Hepatocyte (in vitro differentiated cells): ENCODE data around the gene LRP1B.

Experiments used
- EZH2 ChIP-seq: fragments of 200-600 bp; sonication (generic); IDR thresholded peaks from 2 replicates; pipeline ENCODE4 v1.6.1; 2016; ENCODE audit warnings: antibody characterized with exemption, mild to moderate bottlenecking, borderline replicate concordance
- EZH2phosphoT487 ChIP-seq: fragments of 200-600 bp; sonication (generic); IDR thresholded peaks from one replicate; pipeline ENCODE4 v1.6.1; 2018; ENCODE audit warnings: antibody characterized with exemption, mild to moderate bottlenecking, low read depth, moderate library complexity; ENCODE audit not compliant: unreplicated experiment, severe bottlenecking
- TF ChIP-seq, protein P1 (sequence below): fragments of 200-600 bp; sonication (generic); IDR thresholded peaks from 2 replicates; pipeline ENCODE4 v1.5.1; 2016; ENCODE audit warnings: antibody characterized with exemption, mild to moderate bottlenecking; ENCODE audit not compliant: poor library complexity

DNA sequence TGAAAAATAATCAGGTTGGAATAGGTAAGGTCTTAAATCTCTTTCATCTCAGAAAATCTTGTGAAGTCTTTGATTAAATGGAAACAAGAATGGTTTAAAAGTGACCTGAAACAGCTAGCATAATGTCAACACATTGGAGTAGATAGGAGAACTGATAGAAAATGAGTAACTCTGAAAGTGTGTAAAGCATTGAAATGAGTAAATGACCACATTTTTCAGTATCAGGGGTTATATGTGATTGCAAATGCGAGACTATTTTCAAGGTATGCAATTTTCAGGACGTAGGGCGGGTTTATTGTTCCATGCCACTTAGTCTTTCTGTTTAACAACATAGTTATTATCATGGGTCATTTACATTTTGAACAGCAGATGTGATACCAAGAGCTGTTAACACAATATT is 1383.2 kb downstream of the LRP1B start:
- TF ChIP-seq, protein P1, sequence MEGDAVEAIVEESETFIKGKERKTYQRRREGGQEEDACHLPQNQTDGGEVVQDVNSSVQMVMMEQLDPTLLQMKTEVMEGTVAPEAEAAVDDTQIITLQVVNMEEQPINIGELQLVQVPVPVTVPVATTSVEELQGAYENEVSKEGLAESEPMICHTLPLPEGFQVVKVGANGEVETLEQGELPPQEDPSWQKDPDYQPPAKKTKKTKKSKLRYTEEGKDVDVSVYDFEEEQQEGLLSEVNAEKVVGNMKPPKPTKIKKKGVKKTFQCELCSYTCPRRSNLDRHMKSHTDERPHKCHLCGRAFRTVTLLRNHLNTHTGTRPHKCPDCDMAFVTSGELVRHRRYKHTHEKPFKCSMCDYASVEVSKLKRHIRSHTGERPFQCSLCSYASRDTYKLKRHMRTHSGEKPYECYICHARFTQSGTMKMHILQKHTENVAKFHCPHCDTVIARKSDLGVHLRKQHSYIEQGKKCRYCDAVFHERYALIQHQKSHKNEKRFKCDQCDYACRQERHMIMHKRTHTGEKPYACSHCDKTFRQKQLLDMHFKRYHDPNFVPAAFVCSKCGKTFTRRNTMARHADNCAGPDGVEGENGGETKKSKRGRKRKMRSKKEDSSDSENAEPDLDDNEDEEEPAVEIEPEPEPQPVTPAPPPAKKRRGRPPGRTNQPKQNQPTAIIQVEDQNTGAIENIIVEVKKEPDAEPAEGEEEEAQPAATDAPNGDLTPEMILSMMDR, result no peak
- no peak for TF ChIP-seq EZH2
- no peak for TF ChIP-seq EZH2phosphoT487
